IPS-NIHi11 (cell line): Measurements from ENCODE around the gene TAS2R5.
"Not testable (repeated sequence)": the region's sequence is repeated elsewhere in the genome, so short reads cannot be mapped to it uniquely, and the experiment has no call there.

Source experiments
- DNase-seq: peaks from one replicate; pipeline ENCODE4 v3.0.0; 2012; ENCODE audit warnings: mixed read lengths, low spot score

Gene TAS2R5

DNA sequence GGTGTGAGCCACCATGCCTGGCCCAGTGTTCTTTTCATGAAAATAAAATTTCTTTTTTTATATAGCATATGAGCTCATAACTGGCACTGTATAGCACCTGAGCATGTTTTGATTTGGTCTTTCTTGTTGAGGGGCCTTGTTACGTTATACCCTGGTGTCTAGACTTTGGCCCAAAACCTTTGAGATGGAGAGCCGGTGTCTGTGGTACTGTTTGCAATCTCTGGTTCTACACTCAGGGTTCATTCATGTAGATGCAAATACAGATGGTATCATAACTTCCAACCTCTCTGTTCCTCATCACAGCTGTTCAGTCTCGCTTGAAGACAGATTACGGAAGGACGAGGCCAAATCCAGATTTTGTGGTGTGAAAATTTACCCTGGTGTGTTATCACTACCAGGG is at the start of gene TAS2R5:
Gene TAS2R5, plus strand, starts transcription at position 301 of the 400 bp plus-strand sequence. CDS start 145 bp downstream, outside the sequence.
- no peak for DNase-seq

DNA sequence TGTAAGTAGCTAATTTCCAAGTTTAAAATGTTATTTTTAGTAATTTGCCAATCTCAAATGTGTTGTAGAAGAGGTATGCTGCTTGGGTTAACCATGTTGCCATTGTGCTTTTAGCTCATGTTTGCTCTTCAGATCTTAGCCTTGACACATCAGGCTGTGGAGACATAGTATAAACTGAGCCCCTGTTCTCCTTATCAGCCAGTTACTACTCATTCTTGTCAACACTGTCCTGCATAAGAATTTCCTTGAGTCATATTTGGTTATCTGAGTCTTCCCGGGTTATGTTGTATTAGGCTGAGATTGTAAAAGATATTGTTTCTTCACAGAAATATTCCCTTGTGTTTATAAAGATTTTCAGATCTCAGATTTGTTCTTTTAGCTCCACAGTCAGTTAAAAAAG is 47.8 kb upstream of the TAS2R5 start:
- no peak for DNase-seq

- no peak for DNase-seq
Measured at GRCh38 chr7:141744131-141744530, 45.9 kb upstream of the TAS2R5 start.

DNA sequence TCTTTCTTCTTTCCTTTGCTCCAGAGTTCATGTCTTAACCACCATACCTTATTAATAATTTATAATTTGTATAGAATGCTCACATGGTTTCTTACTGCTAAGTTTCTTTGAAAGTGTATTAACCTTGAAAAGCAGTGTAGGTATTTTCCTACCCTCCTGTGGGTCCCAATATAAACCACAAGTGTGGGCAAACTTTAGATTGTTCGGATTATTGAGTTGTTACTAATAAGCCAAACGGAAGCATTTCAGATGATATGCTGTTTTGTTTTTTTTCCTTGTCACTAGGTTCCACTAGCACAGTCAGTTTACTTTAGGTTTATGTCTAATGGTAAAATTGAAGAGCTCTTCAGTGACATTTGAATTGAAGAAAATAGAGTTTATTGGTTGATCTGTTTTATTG is 41.6 kb upstream of the TAS2R5 start:
- DNase-seq: no peak

DNA sequence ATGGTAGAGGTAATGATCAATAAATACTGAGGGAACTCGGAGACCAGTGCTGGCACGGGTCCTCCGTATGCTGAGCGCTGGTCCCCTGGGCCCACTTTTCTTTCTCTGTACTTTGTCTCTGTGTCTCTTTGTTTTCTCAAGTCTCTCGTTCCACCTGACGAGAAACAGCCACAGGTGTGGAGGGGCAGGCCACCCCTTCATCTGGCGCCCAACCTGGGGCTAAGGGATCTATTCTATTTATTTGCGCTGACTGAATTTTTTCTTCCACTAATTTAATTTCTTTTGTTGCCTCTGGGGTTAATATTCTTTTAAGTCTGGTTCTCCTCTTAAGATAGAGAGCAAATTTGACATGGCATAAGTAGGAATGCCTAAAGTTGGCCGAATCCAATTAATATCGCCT is 38.1 kb upstream of the TAS2R5 start:
- DNase-seq: not testable (repeated sequence)

- DNase-seq: peak; percentile 22
Measured at GRCh38 chr7:141752634-141753033, 37.4 kb upstream of the TAS2R5 start.

DNA sequence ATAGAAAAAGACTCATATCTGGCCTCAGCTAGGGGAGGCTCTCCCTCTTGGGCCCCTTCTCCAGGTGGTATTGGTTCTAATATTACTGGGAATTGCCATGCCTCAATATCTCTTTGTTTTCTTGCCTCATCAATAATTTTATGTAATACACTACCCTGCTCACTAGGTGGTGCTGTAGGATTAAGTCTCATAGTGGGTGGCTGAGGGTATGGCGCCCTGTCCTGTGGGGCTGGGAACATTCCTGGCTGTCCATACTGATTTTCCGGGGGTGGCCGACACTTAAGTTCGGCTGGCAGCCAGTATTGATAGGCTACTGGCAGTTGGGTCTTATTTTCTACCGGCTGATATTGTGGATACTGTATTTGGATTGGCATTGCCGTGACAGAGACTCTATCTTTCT is 35.1 kb upstream of the TAS2R5 start:
- DNase-seq: peak; percentile 54

- no peak for DNase-seq
Measured at GRCh38 chr7:141763797-141764196, 26.2 kb upstream of the TAS2R5 start, which contains the start of gene TAS2R3. Gene TAS2R3 (plus strand): TSS chr7:141764097. CDS start chr7:141764159, 62 bp downstream.

DNA sequence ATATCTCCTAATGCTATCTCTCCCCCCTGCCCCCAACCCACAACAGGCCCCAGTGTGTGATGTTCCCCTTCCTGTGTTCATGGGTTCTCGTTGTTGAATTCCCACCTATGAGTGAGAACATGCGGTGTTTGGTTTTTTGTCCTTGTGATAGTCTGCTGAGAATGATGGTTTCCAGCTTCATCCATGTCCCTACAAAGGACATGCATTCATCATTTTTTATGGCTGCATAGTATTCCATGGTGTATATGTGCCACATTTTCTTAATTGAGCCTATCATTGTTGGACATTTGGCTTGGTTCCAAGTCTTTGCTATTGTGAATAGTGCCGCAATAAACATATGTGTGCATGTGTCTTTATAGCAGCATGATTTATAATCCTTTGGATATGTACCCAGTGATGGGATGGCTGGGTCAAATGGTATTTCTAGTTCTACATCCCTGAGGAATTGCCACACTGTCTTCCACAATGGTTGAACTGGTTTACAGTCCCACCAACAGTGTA is 19.9 kb upstream of the TAS2R5 start:
- DNase-seq: not testable (repeated sequence)

- no peak for DNase-seq
Measured at GRCh38 chr7:141776374-141776773, 13.6 kb upstream of the TAS2R5 start, which contains the start of gene TAS2R4. Gene TAS2R4 (plus strand): TSS chr7:141776674. CDS start chr7:141778489, 1,815 bp downstream.

DNA sequence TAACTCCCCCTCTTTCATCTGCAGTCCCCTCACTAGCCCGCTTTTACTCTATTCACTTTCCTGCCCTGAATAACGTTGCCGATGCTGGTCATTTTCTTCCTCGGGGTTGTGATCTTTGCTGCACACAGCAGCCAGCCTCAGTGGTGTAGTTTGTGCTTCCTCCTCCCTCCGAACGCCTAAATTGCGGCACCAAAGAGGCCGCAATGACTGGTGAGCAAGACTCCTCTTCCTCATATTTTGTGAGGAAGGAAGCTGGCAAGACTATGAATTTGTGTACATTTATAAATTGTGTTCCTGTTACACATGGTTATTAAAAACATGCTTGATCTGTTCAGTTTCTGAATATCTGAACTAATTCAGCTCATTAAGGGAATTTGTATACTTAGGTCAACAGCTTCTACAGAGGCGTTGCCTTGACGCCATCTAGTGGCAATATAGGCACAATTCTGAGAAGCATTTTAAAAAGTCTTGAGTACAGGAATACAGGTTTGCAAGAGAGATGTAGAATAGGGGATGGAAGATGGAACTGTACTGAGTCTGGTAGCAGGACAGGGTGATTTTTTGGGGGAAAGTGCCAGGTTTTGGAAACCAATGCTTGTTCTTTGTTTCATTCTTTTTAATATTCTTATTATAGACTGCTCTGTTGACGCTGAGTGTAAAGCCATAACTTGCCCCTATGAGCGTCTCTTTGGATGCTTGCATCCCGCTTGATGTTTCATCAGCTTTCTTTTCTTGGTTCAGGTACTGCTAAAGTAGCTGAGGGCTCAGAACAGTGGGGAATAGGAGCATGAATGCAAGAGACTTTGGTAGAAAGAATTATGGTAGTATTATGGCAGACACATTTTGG is 4.1 kb upstream of the TAS2R5 start:
- peak; percentile 65 for DNase-seq

DNA sequence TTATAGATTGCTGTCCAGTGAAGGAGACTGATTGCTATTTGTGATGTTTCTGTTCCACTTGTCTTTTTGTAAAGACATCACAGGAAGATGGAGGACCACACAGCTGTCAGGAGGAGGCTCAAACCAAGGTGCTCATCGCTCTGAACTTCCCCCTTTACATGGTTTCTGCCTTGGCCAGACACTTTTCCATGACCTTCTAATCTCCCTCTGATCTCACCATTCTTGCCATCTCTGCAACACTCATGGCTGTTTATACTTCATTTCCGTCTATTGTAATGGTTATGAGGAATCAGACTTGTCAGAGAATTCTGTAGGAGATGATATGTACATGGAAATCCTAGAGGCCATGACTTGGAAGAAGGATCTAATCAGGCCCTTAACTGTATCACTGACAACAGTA is 1.7 kb upstream of the TAS2R5 start:
- DNase-seq: no peak

DNA sequence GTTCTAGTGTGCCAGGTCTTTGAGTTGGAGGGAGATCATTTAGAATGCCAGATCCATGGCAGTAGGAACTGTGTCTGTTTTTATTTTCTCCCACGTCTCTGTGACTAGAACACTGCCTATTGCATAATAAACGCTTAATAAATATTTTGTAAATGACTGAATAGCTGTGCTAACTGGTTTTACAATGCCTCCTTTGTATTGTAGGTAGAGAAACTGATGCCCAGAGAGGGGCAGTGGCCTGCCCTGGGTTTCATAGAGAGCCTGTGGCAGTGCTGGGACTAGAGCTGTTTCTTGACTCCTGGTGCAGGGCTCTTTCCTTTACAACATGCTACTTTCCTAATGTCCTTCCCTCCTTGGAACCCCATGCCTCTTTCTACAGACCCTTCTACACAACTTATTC is 2.5 kb downstream of the TAS2R5 start:
- DNase-seq: no peak

DNA sequence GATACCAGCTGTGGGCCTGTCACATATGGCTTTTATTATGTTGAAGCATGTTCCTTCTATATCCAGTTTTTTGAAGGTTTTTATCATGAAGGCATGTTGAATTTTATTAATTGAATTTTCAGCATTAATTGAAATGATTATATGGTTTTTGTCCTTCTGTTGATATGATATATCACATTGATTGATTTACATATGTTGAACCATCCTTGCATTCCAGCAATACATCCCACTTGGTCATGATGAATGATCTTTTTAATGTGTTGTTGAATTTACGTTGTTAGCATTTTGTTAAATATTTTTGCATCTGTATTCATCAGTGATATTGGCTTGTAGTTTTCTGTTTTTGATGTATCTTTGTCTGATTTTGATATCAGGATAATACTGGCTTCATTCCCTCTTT is 30.1 kb downstream of the TAS2R5 start:
- DNase-seq: no peak

DNA sequence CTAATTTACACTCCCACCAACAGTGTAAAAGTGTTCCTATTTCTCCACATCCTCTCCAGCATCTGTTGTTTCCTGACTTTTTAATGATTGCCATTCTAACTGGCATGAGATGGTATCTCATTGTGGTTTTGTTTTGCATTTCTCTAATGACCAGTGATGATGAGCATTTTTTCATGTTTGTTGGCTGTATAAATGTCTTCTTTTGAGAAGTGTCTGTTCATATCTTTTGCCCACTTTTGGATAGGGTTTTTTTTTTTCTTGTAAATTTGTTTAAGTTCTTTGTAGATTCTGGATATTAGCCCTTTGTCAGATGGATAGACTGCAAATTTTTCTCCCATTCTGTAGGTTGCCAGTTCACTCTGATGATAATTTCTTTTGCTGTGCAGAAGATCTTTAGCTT is 32.4 kb downstream of the TAS2R5 start:
- not testable (repeated sequence) for DNase-seq

- no peak for DNase-seq
Measured at GRCh38 chr7:141837683-141838082, 47.7 kb downstream of the TAS2R5 start.

DNA sequence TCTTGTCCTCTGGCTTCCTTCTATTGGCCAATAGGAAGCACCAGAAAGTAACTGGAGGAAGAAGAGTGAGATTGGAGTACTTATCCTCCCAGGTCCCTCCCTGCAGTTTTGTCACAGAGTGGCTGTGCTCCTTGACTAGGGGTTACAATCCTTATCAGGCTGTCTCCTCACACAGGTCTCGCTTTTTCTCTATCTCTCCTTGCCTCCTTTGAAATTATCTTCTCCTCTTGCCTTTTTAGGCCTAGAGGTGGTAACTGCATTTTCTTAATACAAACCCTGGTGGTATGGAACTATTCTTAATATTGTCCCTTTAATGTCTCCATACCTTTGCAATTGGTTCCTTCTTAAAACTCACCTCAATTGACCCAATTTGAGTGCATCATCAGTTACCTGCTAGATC is 48.6 kb downstream of the TAS2R5 start:
- no peak for DNase-seq

DNA sequence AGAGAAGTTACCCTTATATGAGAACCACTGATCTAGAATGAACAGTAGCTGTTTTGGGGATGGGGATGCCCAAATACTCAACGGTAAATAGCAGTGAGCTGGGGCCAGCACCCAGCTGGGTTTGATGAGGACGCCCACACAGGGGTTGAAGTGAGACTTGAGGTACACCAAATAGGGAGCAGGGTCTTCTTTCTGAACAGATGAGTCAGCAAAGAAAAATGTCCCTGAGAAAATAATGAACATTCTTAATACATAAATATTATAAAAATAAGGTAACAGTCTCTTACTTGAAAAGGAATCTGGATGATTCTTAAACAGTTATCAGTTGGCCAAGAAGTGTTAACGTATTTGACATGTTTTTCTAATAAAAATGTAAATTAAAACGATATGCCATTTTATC is 49.2 kb downstream of the TAS2R5 start:
- DNase-seq: no peak

- DNase-seq: no peak
Measured at GRCh38 chr7:141840708-141841107, 50.7 kb downstream of the TAS2R5 start.
